Germinal center (tissue), 1 donor: ENCODE measurements around the gene ZFP36L2.
"Not testable (repeated sequence)": the region's sequence is repeated elsewhere in the genome, so short reads cannot be mapped to it uniquely, and the experiment has no call there.

ENCODE experiments used
- DNase-seq: peaks from one replicate; pipeline ENCODE4 v3.0.0; 2012; ENCODE audit warnings: mixed read lengths, low spot score

Gene ZFP36L2

GRCh38 chr2:43207553-43208300 is 18.7 kb downstream of the ZFP36L2 start:
- no peak for DNase-seq

- no peak for DNase-seq
These were observed 19.8 kb downstream of the ZFP36L2 start for GRCh38 chr2:43206602-43207001.

- no peak for DNase-seq
These were observed 23.0 kb downstream of the ZFP36L2 start for GRCh38 chr2:43203373-43203772.

GRCh38 chr2:43202289-43202688 is 24.1 kb downstream of the ZFP36L2 start:
- no peak for DNase-seq

- DNase-seq = no peak
These were observed 24.9 kb downstream of the ZFP36L2 start for GRCh38 chr2:43201497-43201896.

- no peak for DNase-seq
These were observed 25.4 kb downstream of the ZFP36L2 start for GRCh38 chr2:43201016-43201415.

- no peak for DNase-seq
These were observed 26.6 kb downstream of the ZFP36L2 start for GRCh38 chr2:43199492-43200488.

GRCh38 chr2:43198263-43198662 is 28.1 kb downstream of the ZFP36L2 start:
- DNase-seq = no peak

GRCh38 chr2:43197588-43197896 is 28.9 kb downstream of the ZFP36L2 start:
- DNase-seq = no peak

DNA sequence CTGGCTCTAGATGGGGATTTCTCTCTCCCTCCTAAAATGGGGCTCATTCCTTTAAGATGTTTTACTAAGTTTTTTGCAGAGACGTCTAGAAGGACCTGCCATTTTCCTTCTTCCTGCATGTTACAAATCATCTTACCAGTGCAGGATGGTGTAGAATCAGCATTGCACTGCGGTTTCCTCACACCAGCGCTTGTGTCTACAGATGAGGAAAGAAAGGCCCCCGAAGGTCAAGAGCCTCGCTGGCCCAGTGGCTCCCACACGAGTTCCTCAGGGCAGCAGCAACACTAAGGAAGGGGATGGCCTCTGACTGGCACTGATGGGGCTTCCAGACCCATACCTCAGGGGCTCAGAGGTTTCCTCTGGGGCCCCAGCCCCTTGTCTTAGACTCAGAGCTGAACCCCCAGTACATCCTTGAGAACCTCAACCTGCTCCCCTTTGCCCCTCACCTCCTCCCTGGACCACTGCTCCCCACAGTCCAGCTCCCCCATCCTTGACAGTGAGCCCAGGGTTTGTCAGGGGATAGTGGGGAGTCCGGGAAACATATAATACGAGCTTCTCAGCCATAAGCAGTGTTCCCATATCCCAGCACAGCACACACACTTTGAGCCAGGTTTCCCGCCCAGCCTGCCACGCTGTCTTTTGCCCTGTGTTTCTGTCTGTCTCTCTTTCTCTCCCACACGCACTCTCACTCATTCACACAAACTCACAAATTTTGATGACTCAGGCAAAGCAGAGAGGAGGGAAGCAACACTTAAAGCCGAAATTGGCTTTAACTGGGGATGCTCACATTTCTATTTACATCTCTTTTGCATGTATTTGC is 29.4 kb downstream of the ZFP36L2 start:
- DNase-seq = no peak

DNA sequence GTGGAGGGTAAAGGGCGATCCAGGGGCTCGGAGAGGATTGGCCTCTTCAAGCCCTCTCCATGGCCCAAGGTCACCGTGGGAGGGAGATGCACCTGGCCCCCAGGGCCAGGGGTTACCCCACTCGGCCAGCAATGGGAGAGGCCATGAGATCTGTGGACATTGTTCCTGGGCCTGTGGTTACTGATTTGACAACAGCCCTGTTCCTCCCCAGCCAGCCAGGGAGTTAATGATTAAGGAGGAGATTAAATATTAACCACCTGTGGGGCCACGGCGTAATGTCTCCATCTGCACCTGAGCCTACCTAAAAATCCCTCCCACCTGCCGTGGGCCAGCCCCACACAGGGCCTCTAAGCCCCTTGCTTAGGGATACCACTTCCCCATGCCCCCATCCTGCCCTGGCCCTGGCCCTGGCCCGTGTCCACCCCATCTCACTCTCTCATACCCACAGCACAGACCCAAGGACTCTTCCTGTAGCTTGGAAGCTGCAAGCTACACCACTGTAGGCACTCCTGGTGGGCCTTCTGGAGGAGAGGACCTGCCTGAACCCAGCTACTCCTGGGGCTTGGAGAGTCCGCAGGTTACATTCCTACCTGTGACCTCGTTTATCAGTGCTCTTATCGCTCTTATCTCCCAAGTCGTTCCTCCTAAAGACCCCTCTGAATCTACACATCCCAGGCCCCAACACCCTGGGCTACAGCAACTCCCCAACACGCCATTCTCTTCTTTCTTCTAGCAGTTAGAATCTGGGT is 32.1 kb downstream of the ZFP36L2 start:
- DNase-seq = no peak

- DNase-seq = no peak
These were observed 32.7 kb downstream of the ZFP36L2 start for GRCh38 chr2:43193652-43194120.

DNA sequence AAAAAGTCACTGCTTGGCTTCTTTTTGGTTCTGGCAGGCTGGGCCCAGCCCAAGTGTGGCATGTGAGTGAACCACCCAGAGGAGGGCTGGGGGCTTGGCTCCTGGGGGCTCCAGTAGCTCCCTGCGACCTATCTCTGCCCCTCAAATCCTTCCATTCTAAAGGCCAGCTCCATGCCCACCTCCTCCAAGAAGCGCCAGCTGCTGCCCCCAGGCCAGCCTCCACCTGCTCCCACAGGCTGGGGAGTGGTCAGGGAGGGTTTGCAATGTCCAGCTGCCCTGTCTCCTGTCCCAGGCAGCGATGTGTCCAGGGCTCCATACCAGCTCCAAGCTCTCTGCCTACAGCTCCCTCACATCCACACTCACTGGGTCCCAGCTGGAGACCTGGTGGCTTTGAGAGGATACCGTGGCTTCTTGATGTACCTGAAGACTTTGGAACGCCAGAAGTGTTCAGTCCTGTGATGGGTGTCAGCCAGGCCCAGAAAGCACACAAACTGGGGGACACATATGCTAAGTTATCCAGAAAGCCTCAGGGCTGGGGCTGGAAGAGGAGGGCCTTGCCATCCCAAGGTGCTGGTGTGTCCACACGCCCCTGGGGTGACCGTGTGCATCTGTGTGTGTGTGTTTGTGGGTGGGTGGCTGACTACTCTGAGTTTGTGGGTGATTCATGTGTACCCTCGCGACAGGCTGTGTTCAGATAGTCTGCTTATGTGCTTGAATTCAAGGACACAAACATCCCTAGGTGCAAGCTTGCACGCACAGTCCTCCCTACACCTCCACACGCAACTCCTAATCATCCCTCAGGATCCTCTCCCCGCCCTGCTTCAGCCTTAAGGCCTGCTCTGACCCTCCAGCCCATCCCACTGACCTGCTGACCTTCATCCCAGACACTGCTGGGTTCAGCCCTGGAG is 33.4 kb downstream of the ZFP36L2 start:
- DNase-seq = no peak

GRCh38 chr2:43191947-43192516 is 34.4 kb downstream of the ZFP36L2 start:
- DNase-seq = no peak

DNA sequence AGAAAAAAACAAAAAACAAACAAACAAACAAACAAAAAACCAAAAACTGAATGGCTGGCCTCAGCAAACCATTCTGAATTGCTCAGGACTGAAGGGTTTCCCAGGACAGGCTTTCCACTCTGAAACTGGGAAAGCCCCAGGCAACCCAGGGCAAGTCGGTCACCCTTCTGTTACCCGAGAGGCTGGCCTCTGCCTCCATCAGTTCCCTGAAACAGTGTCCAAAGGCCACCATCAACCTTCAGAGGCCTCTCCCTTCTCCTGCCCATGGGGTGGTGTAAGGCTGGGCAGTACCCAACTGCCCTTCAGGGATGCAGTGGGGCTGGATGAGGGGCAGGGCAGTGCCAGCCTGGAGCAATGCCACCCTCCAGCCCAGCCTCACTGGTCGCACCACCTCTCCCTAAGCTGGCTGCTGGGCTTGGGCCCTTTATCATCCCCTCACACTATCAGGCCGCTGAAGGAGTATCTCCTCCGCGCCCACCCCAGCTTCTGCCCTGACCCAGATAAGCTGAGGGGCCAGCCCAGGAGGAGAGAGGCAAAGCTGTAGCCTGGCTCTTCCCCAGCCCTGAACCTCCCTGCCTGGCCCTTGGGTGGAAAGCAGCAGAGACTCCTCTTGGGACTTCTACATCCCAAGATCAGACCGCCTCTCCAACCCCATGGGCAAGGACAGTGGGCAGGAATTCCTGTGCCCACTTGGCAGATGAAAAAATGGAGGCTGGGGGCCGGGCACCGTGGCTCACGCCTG is 35.9 kb downstream of the ZFP36L2 start:
- DNase-seq = no peak

GRCh38 chr2:43189861-43190260 is 36.5 kb downstream of the ZFP36L2 start:
- DNase-seq = not testable (repeated sequence)

DNA sequence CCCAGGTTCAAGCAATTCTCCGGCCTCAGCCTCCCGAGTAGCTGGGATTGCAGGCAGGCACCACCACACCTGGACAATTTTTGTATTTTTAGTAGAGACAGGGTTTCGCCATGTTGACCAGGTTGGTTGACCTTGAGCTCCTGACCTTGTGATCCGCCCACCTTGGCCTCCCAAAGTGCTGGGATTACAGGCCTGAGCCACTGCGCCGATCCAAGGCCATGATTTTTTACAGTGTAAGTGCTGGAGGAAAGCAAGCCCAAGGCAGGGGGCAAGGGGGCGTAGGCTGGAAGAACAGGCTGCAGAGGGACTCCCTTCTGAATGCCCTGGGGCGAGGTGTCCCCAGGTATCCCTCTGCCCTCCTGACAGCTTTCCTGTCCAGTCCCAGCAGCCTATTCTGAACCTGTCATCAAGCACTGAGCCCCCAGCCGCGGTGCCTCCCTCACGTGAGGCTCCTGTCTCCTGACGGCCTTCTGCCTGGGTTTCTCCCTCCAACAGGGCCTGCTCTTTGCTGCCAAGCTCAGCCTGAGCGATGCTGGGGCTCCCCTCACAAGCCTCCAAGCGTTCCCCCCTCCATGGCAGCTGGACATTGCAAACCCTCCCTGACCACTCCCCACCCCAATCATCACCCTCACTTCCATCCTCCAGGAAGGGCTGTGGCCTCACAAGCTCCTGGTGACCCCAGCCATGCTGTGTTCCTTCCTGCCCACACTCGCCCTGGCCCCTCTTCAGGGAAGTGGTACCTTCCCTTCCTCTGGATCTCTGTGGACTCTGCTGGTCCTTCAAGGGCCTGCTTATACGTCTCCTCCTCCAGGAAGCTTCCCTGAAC is 37.6 kb downstream of the ZFP36L2 start:
- DNase-seq = no peak

DNA sequence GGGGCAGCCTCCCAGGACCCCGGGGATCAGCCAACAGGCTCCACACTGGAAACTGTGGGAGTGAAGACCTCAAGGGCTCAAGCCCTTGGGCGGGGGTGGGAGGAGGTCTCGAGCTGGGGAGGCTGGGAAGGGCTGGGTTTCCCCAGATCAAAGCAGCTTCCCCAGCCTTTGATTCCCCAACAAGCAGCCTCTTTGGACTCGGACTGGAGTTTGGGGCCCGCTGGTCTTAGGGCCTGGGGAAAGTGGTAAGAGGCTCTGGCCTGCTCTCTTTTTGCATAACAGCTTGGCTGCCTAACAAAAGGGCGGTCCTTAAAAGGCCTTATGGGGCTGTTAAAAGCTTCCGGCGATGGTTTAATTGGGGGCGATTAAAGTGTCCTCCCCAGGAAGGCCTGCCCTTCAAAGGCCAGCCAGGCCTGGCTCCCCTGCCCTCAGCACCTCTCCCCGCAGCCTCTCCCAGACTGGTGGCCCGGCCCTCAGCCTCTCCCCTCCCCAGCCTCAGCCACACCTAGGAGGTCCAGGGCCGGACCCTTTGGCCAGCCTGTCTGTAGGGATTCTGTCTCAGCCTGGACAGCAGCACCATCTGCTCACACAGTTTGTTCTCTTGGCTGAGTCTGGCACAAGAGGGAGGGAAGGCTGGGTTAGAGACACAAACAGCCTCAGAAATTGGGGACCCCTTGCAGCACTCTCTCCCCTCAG is 39.6 kb downstream of the ZFP36L2 start:
- no peak for DNase-seq
